GM18868 (cell line): Measurements from ENCODE around the gene ZFAND3.
"Not testable (repeated sequence)": the region's sequence is repeated elsewhere in the genome, so short reads cannot be mapped to it uniquely, and the experiment has no call there.

Source experiments
- ATAC-seq: cut with Tn5 transposase; IDR thresholded peaks from one replicate; pipeline ENCODE4 v1.9.1; 2021; ENCODE audit warnings: mild to moderate bottlenecking, moderate library complexity; ENCODE audit not compliant: unreplicated experiment

ZFAND3 gene

DNA sequence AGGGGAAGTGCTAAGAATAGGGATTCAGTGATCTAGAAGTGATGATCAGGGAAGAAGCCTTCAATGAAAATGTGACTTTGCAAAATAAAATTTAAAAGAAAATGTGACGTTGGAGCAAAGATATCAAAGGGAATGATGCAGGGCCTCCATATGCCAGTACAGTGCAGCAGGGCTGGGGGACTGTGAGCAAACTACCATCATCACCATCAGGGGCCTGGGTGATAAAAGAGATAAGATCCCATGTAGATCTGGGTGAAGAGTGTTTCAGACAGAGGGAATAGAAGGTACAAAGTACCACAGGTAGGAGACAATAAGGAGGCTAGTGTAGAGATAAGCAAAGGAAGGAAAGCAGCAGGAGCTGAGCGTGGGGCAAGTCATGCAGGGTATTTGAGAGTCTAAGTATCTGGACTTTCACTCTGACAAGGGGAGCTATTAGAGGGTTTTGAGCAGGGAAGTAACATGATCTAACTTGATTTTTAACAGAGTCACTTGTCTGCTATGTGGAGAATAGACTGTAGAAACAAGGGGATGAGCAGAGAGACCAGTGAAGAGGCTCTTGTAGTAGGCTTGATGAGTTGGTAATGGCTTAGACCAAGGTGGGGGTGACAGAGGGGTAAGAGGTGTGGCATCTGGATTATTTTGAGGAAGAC, 295.6 kb downstream of the ZFAND3 start:
- no peak for ATAC-seq

DNA sequence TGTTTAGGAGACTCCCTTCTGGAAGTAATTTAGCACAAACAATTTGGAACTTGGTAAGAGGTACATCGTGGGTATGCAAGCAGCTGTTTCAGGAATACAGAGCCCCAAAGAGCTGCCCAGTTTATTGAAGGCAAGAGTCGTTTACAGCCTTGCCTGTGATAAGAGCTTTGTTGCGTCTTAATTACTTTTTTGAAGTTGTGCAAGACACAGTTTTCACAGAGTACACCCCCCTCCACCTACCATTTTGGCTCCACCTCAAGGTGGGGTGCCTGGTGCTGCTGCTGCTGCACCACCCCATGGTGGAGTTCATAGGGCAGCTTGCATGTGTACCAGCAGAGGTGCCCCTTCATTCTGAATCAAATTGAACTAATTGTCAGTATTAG, 296.1 kb downstream of the ZFAND3 start:
- no peak for ATAC-seq

DNA sequence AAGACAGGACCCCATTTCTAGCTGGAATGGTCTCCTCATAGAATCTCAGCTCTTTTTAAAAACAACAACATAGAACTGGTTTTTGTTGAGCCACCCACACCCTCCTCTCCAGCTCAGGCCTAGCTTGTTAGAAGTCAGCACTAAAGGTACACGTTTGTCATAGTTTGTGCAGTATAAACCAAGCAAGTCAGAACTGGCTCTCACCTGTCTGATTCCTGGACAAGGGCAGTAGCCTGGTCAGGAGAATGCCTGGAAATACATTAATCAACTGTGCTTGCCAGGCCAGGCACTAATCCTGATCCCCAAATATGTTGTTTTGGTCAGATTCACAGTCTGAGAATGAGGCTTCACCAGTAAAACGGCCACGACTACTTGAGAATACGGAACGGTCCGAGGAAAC, 296.7 kb downstream of the ZFAND3 start:
- no peak for ATAC-seq

DNA sequence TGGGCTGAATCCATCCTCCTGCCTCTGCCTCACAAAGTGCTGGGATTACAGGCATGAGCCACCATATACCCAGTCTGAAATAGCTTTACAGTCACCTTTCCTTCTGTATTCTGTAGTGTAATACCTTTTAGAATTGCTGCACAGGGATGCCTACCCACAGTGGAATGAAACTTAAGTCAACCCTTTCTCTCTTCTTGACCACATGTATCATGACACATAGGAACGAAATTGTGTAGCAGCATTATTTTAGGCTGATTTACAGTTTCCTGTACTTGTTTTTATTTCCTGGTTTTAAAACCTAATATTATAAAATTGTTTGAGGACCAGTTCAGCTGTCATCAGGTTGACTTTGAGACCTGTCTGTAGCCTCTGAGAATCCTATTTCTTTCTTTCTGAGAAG, 297.8 kb downstream of the ZFAND3 start:
- no peak for ATAC-seq

DNA sequence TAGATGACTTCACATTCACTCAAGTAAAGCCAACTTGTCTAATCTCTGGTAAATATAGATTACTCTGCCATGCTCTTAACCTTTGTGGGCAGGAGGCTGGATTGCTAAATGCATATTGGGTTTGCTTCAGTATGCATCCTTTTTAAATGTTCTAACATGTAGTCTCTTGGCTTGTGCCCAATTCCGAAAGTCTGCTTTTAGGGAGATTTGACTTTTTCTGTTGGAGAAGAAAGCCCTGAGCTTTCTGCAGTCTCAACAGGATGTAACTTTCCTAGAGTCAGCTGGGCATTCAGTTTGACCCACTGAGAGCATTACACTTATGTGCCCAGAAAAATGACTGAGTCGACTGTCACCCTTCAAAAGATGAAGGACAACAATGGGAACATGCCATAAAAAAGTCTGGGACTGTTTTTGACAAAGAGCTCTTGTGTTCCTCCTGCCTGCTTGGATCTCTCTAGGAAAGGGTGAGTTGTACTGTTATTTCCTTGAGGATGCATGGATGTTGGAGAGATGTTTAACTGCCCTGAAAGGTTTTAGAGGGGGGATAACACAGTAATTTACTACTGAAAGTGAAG, 299.4 kb downstream of the ZFAND3 start:
- no peak for ATAC-seq

DNA sequence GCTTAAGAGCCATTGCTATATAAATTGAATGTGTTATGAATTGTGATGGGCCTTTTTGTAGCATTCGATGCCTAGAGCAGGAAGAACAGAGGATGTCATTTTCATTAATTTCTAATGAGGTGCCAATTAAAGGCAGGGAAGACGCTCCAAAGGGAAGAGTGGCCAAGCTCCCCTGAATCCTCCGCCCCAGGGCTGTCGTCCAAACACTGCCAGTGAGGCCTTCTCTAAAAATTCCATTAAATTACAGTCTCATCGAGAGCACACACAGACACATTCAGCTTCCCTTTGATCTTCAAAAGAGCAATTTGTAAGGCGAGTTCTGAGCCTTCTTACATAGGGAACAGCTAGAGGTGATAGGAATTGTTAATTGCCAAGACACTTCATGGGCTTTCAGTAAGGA, 300.0 kb downstream of the ZFAND3 start:
- no peak for ATAC-seq

DNA sequence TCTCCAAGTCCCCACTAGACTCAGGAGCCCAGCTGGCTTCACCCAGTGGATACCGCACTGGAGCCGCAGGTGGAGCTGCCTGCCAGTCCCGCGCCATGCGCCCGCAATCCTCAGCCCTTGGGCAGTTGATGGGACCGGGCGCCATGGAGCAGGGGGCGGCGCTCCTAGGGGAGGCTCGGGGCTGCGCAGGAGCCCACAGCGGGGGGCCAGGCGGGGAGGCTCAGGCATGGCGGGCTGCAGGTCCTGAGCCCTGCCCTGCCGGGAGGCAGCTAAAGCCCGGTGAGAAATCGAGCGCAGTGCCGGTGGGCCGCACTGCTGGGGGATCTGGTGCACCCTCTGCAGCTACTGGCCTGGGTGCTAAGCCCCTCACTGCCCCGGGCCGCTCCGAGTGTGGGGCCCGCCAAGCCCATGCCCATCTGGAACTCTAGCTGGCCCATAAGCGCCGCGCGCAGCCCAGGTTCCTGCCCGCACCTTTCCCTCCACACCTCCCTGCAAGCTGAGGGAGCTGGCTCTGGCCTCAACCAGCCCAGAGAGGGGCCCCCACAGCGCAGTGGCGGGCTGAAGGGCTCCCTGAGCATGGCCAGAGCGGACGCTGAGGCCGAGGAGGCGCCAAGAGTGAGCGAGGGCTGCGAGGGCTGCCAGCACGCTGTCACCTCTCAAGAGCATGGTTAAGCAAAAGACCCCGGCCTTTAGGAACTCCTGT, 304.8 kb downstream of the ZFAND3 start:
- not testable (repeated sequence) for ATAC-seq

DNA sequence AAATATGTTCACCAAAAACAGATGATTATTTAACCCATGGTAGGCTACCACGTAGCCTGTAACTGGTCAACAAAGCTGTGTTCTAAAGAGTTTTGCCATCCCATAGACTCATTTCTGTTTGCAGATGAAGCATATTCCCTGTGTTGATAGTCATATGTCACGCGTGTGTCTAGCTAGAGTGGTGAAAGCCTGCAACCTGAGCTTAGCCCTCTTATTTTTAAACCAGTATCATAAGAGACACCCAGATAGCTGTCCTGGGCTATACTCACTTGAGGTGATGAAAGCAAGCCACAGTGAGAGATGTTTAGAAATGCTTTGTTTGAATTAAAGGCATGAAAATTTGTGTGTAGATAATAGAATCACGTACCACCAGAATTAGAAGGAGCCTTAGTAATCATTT, 307.8 kb downstream of the ZFAND3 start:
- no peak for ATAC-seq

DNA sequence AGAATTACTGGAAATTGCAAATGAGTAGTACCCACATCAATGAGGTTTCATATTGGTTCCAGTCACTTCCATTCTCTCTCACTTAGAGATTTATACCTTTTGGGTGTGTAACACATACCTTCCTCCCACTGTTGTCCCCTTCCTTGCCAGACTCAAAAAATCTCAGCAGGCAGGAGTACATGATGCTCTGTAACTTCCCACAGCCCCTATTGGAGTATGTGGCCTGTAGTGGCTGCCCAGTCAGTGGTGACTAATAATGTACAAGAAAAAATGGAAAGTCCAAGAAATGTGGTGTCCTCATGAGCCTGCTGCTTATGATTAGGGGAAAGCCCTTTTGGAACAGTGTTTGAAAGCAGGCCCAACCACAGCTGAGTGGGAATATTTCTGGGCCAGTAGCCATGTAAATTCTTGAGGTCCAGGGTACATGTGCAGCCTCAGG, 312.0 kb downstream of the ZFAND3 start:
- peak; percentile 49 for ATAC-seq

DNA sequence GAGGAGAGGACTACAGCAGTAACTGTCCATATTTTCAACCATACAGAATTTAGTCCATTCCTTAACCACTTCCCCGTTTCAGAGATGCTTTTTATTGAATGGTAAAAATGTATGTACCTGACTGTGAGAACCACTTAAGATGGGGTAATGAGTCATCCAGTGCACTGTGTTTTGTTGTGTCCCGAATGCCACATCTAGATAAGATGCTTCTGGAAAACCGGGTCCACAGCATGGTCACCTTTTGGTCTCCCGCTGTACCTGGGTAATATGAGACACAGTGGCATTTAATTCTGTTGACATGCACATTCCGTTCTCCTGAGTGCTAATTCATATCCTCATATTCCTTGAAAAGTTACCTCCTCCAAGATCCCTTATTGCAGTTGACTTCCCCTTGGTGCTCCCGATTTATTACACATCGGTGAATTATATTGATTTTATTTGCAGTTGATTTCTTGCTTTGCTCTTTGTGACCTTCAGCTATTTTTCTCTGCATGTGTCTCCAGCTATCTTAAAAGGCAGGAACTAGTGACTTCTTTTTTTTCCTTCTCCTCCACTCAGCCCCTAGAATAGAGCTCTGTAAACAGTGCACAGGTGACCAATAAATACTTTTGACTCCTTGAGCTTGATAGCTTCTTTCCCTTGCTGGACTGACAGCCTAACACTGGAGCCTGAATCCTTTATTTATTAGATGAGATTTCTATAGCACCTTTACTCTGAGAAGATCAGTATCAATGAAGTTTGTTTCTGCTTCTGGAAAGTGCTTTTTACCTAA, 314.6 kb downstream of the ZFAND3 start:
- ATAC-seq, result no peak

DNA sequence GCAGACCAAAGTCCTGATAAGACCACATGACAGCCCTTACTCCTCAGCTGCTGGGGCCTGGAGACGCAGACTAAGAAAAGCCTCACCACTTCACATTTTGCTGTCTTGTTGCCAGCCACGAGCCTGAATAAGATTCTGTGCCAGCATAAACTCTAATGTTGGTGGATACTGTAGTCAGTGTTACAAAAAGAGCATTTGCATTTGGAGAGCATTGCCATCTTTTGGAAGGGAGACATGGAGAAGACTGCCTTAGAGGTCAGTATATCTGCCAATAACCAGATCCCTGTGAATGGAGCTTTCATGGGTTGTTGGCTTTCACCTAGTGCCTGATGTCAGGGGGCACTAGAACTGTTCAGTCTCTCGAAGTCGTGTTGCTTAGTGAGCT, 315.2 kb downstream of the ZFAND3 start:
- no peak for ATAC-seq

DNA sequence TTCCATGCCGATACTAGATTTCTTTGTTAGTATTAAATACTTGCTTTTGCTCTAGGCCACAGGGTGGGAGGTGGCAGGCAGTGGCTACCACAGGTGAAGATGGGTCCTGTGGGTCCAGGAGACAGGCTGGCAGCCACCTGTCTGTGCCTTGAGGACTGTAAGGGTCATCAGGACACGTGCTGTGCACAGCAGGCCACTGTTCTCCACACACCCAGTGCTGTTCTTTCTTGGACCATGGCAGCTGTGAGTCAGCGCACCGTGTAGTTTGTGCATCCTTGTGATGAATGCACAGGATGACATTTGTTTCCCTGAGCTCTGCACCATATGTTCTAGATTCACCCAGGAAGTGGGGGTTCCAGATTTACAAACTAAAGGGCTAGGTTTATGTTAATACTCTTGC, 317.0 kb downstream of the ZFAND3 start:
- no peak for ATAC-seq

DNA sequence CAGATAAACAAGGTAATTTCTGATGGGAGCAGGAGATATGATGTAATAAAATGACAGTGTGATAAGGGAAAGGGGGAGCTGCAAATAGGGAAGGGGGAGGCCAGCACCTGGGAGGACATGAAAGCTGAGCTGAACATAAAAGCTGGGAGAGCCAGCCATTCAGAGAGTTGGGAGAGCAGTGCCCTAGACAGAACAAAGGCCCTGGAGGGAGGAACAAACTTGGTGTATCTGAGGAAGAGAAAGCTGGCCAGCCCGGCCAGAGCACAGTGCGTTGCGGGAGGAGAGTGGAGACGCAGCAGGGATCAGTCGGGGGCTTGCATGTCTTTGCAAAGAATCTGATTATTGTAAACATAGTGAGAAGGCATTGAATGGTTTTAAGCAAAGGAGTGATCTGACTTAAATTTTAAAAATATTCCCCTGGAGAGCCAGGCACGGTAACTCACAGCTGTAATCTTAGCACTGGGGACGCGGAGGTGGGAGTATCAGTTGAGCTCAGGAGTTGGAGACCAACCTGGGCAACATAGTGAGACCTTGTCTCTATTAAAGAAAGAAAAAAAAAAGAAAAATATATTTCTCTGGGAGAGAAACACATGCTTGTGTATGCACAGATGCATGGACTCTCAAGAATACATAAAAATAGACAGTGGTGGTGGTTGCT, 318.2 kb downstream of the ZFAND3 start:
- no peak for ATAC-seq

DNA sequence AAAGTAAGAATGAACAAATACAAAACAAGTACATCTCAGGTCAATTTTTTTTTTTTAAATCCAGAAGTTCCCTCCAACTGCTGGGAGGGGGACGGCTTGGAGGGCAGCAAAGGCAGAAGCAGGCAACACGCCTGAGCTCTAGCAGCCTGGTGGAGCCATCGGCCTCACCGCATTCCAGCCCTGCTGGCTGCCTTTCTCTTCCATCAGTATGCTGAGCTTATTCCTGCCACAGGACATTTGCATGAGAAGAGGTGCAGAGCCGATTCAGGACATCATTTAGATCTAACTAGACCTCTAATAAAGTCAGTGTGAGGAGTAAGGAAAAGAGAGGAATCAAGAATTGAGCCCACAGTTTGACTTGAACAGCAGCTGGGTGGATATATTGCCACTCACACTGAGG, 318.8 kb downstream of the ZFAND3 start:
- no peak for ATAC-seq

DNA sequence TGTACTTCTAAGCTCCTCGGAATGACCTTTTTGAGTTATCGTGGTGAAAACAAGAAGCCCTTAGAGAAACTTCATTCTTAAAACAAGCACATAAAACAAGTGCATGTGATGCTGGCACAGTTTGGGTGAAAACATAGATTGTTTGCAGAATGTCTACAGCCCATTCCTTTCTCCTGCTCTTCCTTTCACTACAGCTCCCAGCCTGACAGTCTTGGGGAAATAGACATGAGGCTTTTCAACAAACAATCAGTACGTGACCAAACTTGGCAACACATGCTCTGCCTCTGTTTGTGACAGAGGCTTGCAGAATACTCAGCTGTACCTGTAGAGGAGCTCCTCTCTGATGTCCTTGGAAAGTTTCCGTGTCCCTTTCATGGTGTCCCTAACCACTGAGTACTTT, 321.6 kb downstream of the ZFAND3 start:
- ATAC-seq, result no peak

DNA sequence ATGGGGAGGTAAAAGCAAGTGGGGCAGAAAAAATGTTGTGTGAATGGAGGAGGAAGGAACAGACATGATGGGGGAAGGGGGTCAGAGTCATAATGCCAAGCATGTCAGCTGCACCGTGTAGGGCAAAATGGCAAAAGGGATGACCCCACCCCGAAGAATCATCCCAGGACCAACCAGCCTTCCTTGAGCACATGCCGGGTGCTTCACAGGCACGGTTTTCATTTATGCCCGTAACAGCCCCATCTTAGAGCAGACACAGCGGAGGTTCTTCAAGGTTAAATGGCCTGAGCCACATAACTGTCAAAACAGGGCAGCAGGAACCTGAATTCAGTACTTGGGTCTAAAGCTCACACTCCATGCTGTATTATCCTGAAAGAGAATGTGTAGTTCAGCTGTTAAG, 322.2 kb downstream of the ZFAND3 start:
- no peak for ATAC-seq

DNA sequence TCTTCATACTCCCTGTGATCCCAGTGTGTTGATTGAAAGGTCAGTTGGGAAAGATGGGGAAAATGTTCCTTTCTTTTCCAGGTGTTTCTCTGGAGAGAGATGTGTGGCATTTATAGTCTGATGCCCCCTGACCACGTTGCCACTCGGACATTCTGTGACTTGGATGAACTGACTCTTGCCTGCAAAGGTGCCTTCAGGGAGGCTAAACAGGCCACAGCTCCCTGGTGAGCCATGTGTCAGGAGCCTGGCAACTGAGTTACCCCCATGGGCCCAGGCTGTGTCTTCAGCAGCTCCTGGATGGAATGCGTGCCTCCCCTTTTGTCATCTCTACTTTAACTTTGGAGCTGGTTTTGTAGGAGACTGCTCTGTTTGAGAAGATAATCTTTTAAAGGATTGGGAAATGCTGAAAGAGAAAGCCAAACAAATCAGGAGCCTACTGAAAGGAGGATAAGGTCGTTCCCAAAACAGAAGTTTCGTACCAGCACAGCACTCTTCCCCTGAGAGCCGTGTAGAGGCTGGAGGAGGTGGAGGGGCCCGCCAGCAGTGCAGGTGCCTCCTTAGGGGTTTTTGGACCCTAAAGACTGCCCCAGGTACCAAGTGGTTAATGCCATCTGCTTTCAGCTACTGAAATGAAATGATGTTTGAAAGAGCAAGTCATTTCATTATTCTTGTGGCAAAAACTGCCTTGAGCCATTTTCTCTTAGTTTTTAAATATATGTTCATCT, 322.8 kb downstream of the ZFAND3 start:
- ATAC-seq, result peak; percentile 54

DNA sequence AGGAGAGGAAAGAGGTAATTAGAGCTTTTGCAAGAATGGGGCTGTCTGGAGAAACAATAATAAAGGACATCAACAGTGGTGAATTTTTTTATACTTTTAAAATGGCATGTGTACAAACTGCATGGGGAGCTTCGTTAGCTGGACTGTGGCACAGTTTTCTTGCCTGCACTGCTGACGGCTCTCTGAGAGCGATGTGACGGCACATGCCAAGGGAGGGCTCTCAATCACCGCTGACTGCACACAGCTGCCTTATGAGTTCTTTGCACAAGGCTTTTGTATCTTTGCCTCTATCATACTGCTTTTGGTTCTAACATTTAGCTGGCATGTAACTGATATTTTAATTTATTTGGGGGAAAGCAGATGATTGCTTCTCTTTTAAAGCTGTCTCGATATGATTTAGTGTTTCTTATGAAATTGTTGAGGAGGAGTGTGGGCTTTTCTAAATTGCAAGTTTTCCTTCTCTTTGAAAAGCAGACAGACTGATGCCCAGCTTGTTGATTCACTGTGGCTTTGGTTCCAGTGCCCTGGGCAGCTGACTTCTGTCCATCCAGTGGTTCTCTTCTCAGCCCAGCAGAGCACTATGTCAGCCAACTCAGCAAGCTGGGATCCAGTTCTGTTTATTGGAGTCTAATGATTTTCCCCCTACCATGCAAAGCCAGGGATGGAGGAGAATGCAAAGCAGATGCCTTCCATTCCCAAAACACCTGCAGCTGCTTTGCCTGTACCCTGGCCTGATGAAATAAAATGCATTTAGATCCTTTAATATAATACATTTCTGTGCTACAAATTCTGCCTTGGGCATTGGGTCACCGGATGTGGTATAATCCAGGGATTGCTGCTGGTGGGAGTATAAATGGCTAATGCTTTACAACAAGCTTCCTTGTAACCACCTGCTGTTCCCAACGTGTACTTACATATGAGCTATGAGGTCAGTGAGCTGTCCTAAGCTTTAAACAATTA, 323.9 kb downstream of the ZFAND3 start:
- no peak for ATAC-seq

DNA sequence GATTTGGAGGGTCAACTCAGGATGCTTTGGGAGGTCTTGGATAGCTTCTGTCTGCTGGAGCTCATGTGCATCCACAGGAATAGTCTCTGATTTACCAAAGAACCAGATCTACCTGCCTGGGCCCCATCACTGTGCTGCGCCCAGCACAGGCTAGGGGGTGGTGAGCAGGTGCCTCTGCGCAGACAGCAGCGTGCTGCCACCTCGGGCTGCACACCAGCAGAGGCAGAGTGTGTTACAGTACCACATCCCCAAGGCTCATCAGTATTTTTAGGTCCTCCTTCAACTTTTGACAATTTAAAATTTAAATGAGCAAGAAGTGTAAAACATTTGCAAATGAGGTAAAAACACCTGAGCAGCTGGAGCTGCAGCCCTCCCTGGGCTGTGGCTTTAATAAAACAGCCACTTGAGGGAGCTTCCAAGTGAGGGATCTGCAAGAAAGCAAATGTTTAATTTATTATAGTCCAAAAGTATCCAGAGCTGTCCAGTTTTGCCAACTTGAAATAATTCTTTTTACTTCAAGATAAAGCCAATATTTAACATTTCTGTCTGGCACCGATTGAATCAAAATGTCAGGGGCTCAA, 324.9 kb downstream of the ZFAND3 start:
- ATAC-seq, result no peak
